Stimulated activated CD8-positive, alpha-beta memory T cell treated with anti-CD3 and anti-CD28 coated beads, Interleukin-7, amount 100 ng/mL, for 48 hours (primary cell): Measurements from ENCODE around the gene B3GNT7.
A peak's percentile ranks its signal among the peaks of the same experiment; 100 is the strongest.

Experiments used
- DNase-seq, 2 donors: peaks; one replicate each; pipeline ENCODE4 v3.0.0-alpha.2; 2020; ENCODE audit warnings: low read depth in 1 of 2; ENCODE audit errors: extremely low read depth in 1 of 2

B3GNT7 gene

DNA sequence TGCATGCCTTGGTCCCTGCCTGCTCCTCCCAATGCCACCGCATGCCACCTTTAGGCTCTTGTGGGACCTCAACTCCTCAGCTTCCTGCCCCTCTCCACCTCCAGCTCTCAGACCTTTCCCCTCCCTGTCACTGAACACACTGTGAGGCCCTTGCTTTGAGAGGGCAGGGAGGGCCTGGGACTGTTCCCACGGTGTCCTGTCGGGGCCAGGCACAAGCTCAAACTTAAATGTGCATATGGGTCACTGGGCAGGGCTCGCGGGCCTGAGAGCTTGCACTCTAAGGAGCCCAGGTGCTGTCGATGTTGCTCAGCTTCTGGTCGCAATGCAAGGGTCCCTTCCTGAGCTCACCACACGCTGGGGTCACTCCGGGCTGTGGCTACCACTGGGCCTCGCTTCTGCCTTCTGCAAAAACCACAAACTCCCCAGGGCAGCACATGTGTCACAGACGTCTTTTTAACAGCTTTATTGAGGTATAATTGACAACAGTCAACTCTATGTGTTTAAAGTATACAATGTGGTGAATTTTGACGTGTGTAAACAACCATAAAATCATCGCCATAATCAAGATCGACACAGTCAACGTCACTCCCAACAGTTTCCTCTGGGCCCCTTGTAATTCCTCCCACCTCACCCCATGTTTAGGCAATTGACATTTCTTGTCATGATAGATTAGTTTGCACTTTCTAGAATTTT is 11.9 kb upstream of the B3GNT7 start:
- no peak for DNase-seq

DNA sequence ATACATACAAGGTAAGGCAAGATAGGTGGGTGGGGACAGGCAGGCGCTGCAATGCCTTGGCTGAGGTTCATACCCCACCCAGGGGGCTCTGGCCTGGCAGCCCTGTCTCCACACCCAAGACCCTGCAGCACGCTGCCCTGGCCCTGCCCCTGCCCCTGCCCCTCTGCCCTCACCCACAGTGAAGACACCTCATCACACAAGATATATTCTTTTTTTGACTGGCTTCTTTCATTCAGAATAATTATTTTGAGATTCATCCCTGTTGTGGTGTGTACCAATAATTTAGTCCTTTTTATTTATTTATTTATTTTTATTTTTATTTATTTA is 11.4 kb upstream of the B3GNT7 start:
- DNase-seq, result no peak

DNA sequence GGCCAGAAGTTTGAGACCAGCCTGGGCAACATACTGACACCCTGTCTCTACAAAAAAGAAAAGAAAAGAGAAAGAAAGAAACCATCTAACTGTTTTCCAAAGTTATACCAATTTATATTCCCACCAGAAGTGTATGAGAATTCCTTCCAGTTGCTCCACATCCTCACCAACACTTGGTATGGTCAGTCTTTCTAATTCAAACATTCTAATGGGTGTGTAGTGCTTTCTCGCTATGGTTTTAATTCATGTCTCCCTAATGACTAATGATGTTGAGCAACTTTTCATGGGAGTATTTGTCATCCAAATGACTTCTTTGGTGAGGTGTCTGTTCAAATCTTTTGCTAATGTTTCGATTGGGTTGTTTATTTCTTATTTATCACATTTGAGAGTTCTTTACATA is 10.5 kb upstream of the B3GNT7 start:
- DNase-seq, result no peak

DNA sequence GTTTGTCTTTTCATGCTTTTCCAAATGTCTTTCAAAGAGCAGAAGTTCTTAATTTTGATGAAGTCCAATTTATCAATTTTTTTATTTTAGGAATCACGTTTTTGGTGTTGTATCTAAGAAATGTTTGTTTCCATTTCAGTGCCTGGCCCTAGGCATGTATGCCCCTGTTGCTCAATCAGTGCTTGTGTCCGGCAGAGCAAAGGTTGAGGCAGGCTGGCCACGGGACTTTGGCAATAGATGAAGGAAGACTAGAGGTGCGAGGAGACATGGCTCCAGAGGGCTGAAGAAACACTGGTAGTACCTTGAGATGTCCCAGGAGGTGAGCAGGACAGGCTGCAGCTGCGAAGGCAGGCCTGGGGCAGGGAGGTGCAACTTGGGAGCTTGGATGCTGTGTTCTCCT is 10.1 kb upstream of the B3GNT7 start:
- DNase-seq, result no peak

DNA sequence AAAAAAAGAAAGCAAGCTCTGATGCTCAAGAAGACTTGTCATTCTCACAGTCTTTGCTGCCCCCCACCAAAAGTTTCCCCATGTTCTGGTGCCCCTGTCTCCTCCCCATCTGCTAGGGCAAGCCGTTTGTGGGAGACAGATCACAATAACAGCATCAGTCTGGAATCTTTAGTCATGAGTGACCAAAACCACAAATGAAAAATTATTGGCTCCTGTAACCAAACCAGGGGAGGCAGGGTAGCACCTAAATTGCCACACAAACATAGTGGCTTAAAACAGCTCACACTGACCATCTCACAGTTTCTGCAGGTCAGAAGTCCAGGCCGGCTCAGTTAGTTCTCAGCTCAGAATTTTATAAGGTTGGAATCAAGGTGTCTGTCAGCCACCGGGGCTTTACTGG is 9.1 kb upstream of the B3GNT7 start:
- DNase-seq, result no peak

DNA sequence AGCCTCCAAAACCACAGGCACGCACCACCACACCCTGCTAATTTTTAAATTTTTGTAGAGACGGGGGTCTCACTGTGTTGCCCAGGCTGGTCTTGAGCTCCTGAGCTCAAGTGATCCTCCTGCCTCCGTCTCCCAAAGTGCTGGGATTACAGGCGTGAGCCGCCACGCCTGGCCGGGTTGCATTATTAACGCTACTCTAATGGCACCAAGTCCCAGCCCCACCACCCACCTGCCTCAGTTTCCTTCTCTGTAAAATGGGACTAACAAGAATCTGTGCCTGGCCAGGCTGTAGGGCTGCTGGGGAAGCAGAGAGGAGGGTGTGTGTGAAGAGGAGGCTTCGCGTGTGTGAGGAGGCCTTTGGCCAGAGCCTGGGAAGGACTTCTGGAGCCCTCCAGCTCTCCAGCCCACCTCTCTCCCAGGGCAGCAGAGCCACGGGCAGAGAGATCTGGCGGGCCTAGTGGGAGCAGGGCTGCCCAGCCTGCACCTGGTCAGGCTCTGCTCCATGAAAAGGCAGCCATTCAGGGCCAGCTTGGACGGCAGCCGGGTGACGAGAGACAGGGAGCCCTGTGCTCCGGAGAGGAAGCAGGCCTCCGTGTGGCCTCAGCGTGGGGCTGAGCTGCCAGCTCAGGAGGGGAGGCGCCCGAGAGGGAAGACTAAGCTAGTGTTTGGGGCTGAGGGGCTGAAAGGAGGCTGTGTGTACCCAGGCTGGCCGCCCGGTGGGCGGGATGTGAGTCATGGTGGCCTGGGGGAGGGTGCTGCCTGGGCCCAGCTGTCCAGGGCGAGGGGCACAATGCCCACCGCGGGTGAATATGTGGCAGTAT is 7.4 kb upstream of the B3GNT7 start:
- DNase-seq, result no peak

DNA sequence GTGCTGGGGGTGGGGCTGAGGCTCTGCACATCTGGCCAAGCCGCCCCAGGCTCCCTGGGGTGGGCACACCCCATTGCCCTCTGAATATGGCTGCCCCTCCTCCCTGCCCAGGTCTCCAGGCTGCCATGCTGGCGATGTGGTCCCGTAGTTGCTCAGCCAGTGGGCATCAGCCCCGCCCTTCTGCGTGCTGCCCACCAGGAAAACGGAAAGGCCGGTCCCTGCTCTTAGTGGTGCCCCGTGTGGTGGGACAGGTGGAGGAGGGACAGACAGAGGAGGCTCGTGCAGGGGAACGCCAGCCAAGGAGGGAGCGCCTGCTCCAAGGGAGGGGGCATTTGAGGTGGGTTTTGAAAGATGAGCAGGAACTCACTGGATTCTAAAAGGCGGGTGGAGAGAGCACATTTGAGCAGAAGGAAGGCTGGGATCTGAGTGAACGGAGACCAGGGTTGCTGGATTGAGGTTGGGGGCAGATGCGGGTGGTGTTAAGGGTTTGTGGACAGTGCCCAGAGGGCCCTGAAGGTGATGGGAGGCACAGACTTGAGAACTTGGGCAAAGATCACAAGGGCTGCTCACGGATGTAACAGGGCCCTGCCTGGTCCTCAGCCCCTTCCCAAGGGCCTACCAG is 6.7 kb upstream of the B3GNT7 start:
- no peak for DNase-seq

DNA sequence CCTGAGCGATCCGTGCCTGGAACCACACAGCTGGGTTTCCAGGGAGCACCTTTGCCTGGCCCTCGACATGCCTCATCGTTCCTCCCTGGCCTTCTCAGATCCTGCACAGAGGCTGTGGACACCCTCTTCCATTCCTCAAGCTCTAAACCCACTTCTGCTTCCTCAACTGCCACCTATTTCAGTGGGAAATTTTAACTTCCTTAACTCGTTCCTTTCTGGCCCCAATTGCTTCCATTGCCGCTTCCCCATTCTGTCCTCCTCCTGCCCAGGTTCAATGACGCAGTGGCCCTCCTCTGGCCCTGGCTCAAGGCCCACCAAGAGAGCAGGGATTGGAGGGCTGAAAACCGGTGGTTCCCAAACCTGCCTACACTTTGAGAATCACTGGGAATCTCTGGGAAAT is 4.8 kb upstream of the B3GNT7 start:
- no peak for DNase-seq

DNA sequence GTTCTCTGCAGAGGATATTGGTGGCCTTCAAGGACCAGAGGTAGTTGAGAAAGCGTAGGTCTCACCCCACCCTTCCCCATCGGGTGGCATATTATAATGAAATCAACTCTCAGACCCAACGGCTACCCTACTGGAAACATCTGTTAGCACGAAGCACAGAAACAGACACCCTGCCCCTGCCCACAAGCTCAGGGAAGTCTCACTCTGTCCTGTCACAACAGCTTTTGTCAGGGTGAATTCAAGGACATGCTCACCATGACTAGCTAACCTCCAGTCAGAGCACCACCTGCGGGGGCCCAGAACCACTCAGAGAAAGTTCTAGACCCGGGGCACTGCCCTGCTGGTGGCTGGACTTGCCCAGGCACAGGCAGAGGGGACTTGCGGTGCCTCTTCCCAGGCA is 3.5 kb upstream of the B3GNT7 start:
- DNase-seq, result no peak

DNA sequence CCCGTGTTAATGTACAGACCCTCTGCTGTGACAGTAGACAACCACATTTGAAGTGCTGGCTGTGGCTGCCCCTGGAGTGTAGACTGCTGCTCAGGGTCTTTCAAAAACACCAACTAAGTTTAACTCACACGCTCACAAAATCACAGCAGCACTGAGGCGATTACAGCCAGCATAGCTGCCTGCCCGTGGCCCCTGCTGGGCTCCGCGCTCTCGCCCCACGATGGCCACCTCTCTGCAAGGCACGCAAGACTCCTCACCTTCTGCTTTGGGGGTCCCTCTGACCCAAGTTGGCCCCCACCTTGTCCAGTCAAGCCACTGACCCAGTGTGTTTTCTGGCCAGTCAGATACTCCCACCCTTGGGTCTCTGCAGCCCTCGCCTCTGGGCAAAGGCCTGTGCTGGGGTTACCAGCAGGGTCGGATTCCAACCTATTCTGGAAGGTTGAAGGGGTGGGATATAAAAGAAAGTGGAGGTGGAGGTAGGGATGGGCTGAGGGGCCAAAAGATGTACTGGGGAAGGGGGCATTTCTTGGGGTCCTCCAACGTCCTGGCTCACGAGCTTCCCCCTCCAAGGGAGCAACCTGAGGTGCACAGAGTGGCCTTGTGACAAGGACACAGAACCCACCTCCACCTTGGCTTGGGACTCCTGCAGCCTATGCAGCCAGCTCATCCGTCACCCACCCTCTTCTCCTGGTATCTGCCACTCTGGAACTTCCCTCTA is 2.9 kb upstream of the B3GNT7 start:
- no peak for DNase-seq

DNA sequence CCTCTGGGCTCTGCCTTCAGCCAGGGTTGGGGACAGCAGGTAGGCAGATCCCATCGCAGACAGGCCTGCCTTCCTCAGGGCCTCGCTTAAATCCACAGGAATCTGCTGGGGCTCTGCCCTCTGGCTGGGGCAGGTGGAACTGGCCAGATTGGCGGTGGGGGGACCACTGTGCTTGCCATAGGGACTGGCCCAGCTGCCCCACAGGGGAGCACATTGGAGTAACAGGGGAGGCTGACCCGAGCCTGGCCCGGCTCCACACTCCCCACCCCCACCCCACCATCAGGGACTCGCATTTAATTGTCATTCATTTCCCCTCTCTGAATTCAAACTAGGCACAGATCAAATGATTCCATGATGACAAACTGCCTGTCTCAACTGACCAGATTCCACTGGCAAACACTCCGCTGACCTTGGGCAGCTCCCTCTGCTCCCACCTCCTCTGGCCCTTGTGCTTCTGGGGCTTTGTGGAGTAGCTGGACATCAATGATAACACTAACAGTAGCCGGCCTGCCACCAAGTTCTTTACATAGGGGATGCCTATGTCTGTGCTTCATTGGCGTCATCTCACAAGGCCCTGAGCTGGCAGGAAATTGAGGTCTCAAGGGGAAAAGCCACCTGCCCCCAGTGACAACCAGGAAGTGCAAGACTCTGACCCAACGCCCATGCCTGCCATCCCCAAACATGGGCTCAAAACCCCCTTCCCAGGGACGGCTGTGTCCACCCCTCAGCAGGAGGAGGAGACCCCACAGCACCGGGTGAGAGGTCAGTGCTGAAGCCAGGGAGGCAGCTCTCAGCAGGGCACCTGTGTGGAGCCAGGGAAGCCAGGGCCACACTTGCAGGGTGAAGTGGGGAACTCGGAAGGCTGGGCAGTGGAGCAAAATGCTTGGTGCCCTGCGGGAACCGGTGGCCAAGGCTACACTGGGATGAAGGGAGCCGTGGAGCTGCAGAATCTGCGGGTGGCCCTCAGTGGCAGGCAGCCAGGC is 2.1 kb upstream of the B3GNT7 start:
- DNase-seq, result peak; percentile 22 to 45

DNA sequence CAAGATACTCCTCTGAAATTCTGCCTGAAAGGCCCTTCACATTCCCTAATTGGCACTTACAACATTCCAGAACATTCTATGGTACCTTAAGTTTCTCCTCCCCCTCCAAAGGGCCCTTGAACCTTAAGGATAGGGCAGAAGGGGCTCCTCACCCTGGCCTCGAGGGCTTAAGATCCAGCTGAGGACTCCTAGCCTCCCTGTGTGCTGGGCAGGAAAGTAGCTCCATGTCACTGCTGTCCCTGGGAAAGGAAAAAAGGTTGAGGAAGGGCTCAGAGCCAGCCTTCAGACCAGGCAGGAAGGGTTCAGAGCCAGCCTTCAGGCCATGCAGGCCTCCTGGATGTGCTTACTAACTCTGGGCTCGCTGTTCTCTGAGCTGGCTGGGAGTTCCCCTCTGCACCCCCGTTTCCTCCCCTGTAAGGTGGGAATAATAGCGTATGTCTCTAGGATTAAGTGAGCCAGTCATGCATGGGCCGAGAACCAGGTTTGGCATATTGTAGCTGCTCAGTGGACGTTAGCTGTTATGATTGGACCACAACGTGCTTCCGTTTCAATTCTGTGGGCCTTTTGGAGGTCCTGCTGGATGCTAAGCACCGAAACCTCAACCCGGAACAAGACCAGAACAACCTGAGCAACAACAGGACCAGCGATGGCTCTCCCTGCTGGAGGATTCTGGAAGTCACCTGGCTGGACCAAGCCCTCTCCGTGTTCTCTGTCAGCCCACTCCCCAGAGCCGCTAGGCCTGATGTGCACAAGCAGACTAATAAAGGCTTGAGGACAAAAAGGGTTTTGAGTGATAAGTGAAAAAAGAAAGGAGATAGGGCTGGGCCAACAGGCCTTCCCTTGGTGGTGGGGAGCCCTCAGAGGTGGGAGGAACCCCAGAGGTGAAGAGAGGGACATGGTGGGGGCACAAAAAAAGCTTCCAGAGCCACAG is 1.0 kb upstream of the B3GNT7 start:
- no peak for DNase-seq

DNA sequence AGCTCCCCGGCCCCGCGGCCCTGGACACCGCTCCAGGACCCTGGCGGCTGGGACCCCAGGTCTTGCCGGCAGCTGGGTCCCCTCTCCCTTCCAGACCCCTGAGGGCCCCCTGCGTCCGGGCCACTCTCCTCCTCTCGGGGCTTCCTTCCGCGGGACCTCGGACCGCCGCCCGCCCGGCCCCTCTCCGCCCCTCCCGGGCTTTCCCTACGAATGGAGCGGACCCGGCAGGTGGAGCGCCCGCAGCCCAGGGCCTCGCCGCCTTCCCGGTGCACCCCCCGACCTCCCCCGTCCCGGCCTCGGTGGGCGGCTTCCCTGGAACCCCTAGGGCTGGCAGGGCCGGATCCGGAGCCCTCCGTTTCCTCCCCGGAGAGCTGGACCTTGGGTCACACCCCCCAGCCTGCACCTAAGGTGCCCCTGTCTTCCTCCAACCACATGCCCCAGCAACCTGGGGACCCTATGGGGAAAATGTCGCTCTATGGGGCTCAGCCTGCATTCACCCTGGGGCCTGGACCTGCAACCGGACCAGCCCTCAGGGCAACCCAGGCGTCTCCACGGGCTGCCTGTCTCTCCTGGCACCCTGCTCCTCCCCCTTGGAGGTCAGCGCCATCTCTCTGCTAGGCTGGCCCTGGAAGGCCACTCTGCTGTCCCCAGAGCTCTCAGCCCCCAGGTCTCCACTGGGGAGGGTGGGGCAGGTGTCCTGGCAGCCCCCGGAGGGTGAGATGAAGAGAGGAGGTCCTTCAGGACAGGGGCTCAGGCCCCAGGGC is 730 bp downstream of the B3GNT7 start:
- DNase-seq, result no peak

DNA sequence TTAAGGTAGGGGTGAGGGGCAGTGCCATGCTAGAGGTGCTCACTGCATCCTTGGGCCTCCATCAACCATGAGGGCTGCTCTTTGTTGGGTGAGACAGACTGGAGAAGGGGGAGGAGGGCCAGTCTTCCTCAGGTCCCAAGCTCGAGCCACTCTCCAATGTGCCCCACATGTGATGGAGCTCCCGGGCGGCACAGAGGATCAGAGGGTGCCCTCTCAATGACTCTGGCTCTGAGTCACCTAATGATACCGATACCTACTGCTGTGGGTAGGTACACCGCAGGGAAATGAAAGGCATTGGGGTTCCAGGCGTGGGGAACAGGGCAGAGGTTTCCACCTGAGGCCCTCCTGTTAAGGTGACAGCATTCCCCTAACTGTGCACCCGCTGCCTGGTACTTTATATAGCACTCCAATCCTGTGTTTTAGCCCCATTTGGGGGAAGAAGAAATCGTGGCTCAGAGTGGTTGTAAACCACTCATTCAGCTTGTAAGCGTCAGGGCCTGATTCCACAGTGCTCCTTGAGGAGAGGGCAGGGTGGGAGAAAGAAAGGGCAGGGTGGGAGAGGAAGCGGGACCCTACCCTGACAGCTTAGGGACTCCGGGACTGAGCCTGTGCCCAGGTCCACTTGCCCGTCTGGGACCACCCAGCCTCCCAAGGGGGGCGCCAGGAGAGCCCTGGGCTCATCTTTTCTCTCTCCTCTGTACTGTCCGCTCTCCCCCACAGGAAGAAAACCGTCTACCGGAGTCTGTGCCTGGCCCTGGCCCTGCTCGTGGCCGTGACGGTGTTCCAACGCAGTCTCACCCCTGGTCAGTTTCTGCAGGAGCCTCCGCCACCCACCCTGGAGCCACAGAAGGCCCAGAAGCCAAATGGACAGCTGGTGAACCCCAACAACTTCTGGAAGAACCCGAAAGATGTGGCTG is 1.8 kb downstream of the B3GNT7 start:
- DNase-seq, result peak in 1 of 2 donors; percentile 14

DNA sequence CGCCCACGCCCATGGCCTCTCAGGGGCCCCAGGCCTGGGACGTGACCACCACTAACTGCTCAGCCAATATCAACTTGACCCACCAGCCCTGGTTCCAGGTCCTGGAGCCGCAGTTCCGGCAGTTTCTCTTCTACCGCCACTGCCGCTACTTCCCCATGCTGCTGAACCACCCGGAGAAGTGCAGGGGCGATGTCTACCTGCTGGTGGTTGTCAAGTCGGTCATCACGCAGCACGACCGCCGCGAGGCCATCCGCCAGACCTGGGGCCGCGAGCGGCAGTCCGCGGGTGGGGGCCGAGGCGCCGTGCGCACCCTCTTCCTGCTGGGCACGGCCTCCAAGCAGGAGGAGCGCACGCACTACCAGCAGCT is 2.4 kb downstream of the B3GNT7 start:
- no peak for DNase-seq

DNA sequence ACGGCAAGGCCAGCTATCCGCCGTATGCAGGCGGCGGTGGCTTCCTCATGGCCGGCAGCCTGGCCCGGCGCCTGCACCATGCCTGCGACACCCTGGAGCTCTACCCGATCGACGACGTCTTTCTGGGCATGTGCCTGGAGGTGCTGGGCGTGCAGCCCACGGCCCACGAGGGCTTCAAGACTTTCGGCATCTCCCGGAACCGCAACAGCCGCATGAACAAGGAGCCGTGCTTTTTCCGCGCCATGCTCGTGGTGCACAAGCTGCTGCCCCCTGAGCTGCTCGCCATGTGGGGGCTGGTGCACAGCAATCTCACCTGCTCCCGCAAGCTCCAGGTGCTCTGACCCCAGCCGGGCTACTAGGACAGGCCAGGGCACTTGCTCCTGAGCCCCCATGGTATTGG is 3.1 kb downstream of the B3GNT7 start:
- DNase-seq, result no peak

DNA sequence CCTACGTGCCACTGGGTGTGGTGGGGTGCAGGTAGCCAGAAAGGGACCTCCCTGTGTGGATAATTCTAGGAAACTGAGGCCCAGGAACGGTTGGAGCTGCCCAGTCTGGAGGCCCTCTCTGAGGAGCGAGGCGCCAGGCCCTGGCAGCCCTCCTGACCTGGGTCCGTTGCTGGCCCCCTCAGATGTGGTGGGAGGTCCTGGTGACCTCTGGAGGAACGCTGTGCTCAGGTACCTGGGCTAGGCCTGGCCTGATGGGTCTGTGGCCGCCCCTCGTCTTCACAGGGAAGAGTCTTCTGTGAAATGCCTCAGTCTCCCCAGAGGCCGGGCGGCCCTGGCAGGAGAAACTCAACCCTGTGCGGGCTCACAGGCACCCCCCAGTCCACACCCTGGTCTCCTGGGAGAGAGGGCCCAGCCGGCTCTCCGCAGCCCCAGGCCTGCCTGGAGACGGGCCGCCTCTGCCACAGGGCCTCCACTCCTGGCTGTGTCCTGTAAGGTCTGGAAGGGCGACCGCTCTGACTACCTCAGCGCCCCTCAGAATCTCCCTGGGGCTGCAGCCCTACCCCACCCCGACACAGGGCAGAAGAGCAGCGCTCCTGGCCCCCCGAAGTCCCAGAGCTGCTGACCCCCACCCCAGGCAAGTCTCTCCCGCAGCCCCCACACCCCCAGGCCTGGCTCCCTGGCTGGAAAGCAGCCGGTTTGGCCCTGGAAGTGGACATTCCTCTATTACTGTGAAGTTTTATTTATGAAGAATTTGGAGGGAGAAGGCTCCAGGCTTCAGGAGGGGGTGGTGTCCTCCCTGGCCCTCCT is 3.7 kb downstream of the B3GNT7 start:
- DNase-seq, result no peak
